NK-92 treated with Interleukin-12 subunit alpha and Interleukin-12 subunit beta, amount 100 ng/mL, for 24 hours (cell line): ENCODE data around the gene SLC43A2.
"Not testable (repeated sequence)": the region's sequence is repeated elsewhere in the genome, so short reads cannot be mapped to it uniquely, and the experiment has no call there.

Source experiments
- DNase-seq: peaks from one replicate; lab custom pipeline; 2025; lab: John Stamatoyannopoulos, UW

The SLC43A2 gene

DNA sequence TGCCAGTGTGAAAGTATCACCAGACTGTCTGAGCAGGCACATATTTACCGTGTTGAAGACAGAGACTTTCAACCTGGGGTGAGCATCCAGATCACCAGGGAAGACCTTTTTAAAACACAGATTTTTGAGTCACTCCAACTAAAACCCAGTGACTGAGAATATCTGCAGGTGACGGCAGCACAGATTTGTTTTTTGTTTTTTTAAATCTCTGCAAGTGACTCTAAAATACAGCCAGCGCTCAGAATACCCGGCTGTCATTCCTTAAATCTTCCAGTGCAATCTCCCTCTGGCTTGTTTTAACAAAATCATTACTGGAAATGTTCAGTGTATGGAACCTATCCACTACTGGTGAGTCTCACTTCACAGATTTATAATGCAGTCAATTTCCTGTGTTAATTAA is 92.9 kb downstream of the SLC43A2 start:
- DNase-seq: no peak

DNA sequence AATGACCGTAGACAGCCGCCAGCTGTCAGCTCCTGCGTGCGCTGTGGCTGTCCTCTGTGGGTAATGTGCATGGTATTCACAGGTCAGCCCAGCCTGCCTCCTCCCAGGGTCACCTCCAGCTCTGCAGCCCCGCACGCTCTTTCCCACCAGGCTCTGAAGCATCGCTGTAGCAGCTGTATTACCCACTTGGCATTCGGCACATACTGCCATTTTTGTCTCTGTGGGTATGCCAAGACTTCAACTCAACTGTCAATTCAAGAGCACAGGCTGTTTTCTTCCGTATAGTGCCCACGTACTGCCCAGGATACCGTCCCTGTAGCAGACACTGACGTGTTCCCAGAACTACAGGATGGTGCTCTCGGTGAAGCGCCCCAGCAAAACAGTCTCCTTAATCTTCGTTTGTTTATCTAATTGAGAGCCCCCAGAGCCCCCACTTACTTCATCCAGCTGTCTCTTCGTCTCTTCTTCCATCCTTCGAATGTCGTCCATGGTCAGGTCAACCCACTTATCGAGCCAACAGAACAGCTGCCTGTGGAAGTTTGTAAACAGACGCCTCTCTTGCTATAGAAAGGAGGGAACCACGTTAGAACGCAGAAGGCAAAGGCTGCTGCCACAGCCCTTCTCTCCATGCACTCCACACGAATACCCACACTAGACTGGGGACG is 94.8 kb downstream of the SLC43A2 start:
- DNase-seq: no peak

- DNase-seq: no peak
These were observed 95.6 kb downstream of the SLC43A2 start for GRCh38 chr17:1532836-1533602.

- DNase-seq: no peak
These were observed 98.8 kb downstream of the SLC43A2 start for GRCh38 chr17:1529863-1530262.

- DNase-seq: not testable (repeated sequence)
These were observed 101.8 kb downstream of the SLC43A2 start for GRCh38 chr17:1526876-1527275.

DNA sequence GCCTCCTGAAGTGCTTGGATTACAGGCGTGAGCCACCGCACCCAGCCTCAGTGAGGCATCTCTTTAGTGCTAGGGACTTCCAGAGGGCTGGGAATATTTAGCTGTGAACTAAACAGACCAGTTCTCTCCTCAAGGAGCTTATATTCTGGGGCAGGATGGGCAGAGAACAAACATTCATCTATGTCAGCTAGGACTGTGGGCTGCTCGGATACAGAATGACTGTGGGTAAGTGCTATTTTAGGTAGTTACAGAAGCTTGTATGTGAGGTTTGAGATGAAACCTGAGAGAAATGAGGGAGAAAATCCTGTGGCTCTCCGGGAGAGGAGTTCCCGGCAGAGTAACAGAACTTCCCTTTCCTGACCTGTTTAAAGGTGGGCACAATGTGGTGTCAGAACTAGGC is 106.0 kb downstream of the SLC43A2 start:
- DNase-seq: no peak

DNA sequence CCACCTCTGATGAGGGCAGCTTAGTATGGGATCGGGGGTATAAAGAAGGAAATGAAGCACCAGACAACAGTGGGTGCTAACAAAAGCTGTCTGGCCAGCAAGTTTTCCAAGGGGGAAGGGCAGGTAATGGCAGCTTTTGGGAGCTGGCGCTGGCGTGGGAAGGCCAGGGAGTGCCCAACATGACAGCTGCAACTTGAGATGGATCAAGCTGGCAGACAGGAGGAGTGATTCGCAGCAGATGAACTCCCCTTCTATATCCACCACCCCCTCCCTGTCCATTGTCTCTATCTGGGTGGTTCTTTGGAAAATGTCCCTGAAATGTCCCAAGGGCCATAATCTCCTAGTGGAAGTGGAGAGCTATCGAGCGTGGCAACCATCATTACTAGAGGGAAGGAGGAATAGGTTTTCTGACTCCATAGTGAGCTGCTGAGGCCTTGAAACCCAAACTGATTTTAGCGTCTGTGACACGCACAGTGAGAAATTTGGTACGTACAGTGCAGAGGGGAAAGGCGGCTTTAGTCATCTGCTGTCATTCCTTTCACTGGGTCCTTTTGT is 107.5 kb downstream of the SLC43A2 start:
- no peak for DNase-seq

DNA sequence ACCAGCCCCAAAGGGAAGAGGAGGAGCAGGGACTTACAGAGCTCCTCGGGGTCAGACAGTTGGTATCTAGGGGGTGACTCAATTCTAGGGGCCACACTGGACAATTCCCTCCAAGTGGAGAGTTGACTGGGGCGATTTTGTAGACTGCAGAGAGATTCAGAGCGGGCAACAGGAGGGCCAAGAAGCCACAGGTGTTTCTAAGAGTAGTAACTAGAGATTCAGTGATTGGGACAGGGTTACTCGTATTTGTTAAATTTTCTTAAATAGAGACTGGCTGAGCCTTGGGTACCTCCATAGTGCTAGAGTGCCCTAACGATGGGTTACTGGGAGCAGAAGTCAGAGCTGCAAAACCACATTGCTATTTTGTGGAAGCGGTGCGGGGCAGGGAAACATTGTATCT is 109.0 kb downstream of the SLC43A2 start:
- DNase-seq: no peak
